ENCODE measurements around the gene CCDC174.
"Not testable (repeated sequence)": the region's sequence is repeated elsewhere in the genome, so short reads cannot be mapped to it uniquely, and the experiment has no call there.

- not testable (repeated sequence) for TF ChIP-seq POLR2AphosphoS5 (IDR thresholded peaks at IDR 0.05; ENCODE audit: insufficient read depth, low read depth, low read length); GATA2 (IDR thresholded peaks at IDR 0.05; ENCODE audit: insufficient read depth, insufficient read length, low read depth, low read length); FOS (IDR thresholded peaks at IDR 0.05; ENCODE audit: borderline replicate concordance, insufficient read depth, low read length)
- TF ChIP-seq, protein P1, sequence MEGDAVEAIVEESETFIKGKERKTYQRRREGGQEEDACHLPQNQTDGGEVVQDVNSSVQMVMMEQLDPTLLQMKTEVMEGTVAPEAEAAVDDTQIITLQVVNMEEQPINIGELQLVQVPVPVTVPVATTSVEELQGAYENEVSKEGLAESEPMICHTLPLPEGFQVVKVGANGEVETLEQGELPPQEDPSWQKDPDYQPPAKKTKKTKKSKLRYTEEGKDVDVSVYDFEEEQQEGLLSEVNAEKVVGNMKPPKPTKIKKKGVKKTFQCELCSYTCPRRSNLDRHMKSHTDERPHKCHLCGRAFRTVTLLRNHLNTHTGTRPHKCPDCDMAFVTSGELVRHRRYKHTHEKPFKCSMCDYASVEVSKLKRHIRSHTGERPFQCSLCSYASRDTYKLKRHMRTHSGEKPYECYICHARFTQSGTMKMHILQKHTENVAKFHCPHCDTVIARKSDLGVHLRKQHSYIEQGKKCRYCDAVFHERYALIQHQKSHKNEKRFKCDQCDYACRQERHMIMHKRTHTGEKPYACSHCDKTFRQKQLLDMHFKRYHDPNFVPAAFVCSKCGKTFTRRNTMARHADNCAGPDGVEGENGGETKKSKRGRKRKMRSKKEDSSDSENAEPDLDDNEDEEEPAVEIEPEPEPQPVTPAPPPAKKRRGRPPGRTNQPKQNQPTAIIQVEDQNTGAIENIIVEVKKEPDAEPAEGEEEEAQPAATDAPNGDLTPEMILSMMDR (IDR thresholded peaks at IDR 0.05; ENCODE audit: extremely low read depth in 1 of 2, insufficient read depth in 1 of 2, low read depth in 1 of 2, low read length in 2 of 2), result not testable (repeated sequence)
These were observed 872 bp downstream of the CCDC174 start for GRCh38 chr3:14652360-14652907.

Measured in endothelial cell of umbilical vein (primary cell).